ENCODE results near the gene CENPT. TPM values are rescaled to one million over a fixed set of nuclear protein-coding genes. Genes with fewer than 3 reads are reported as not detected.

The CENPT gene
- total and polyA plus RNA-seq, 2 of the 13 experiments (the other 11 are each of a cell fraction or from before 2014, with no cell fraction given) = 40.9 to 43.3 TPM

GRCh38 chr16:67841816-67842508 is 5.5 kb downstream of the CENPT start, which contains the start of gene THAP11 (continued):
- TF ChIP-seq FOXO4 (CRISPR knock-in tag; conservative IDR thresholded peaks at IDR 0.05) = no peak
- 0 out of 2 replicates have a peak, but pooled peaks have one; percentile 3 for TF ChIP-seq ZNF564 (CRISPR knock-in tag; IDR thresholded peaks at IDR 0.05)
- TF ChIP-seq, protein P1, sequence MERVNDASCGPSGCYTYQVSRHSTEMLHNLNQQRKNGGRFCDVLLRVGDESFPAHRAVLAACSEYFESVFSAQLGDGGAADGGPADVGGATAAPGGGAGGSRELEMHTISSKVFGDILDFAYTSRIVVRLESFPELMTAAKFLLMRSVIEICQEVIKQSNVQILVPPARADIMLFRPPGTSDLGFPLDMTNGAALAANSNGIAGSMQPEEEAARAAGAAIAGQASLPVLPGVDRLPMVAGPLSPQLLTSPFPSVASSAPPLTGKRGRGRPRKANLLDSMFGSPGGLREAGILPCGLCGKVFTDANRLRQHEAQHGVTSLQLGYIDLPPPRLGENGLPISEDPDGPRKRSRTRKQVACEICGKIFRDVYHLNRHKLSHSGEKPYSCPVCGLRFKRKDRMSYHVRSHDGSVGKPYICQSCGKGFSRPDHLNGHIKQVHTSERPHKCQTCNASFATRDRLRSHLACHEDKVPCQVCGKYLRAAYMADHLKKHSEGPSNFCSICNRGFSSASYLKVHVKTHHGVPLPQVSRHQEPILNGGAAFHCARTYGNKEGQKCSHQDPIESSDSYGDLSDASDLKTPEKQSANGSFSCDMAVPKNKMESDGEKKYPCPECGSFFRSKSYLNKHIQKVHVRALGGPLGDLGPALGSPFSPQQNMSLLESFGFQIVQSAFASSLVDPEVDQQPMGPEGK (CRISPR knock-in tag; IDR thresholded peaks at IDR 0.05) = peak; percentile 46; the same call in 1 of the 2 replicates
- TF ChIP-seq SCMH1 (CRISPR knock-in tag; IDR thresholded peaks at IDR 0.05; ENCODE audit: borderline replicate concordance) = no peak
- no peak for TF ChIP-seq ZNF775 (CRISPR knock-in tag; IDR thresholded peaks at IDR 0.05; ENCODE audit: borderline replicate concordance)
- TF ChIP-seq, protein P2, sequence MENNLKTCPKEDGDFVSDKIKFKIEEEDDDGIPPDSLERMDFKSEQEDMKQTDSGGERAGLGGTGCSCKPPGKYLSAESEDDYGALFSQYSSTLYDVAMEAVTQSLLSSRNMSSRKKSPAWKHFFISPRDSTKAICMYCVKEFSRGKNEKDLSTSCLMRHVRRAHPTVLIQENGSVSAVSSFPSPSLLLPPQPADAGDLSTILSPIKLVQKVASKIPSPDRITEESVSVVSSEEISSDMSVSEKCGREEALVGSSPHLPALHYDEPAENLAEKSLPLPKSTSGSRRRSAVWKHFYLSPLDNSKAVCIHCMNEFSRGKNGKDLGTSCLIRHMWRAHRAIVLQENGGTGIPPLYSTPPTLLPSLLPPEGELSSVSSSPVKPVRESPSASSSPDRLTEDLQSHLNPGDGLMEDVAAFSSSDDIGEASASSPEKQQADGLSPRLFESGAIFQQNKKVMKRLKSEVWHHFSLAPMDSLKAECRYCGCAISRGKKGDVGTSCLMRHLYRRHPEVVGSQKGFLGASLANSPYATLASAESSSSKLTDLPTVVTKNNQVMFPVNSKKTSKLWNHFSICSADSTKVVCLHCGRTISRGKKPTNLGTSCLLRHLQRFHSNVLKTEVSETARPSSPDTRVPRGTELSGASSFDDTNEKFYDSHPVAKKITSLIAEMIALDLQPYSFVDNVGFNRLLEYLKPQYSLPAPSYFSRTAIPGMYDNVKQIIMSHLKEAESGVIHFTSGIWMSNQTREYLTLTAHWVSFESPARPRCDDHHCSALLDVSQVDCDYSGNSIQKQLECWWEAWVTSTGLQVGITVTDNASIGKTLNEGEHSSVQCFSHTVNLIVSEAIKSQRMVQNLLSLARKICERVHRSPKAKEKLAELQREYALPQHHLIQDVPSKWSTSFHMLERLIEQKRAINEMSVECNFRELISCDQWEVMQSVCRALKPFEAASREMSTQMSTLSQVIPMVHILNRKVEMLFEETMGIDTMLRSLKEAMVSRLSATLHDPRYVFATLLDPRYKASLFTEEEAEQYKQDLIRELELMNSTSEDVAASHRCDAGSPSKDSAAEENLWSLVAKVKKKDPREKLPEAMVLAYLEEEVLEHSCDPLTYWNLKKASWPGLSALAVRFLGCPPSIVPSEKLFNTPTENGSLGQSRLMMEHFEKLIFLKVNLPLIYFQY (CRISPR knock-in tag; IDR thresholded peaks at IDR 0.05; ENCODE audit: borderline replicate concordance) = peak; percentile 70
- no peak for TF ChIP-seq ZNF329 (CRISPR knock-in tag; IDR thresholded peaks at IDR 0.05; ENCODE audit: low read depth)
- peak; percentile 88 for TF ChIP-seq TARDBP (CRISPR knock-in tag; IDR thresholded peaks at IDR 0.05)
- no peak for TF ChIP-seq ZNF3 (CRISPR knock-in tag; IDR thresholded peaks at IDR 0.05)
- peak; percentile 84; the same call in 1 of the 2 replicates for TF ChIP-seq ZNF44 (CRISPR knock-in tag; IDR thresholded peaks at IDR 0.05)
- TF ChIP-seq, protein P3, sequence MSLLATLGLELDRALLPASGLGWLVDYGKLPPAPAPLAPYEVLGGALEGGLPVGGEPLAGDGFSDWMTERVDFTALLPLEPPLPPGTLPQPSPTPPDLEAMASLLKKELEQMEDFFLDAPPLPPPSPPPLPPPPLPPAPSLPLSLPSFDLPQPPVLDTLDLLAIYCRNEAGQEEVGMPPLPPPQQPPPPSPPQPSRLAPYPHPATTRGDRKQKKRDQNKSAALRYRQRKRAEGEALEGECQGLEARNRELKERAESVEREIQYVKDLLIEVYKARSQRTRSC (CRISPR knock-in tag; IDR thresholded peaks at IDR 0.05; ENCODE audit: low read depth) = no peak
- peak; percentile 80; the same call in 1 of the 2 replicates for TF ChIP-seq SIX1 (CRISPR knock-in tag; IDR thresholded peaks at IDR 0.05; ENCODE audit: borderline replicate concordance)
- peak; percentile 83 for TF ChIP-seq KMT2A (CRISPR knock-in tag; IDR thresholded peaks at IDR 0.05)
- TF ChIP-seq, protein P4, sequence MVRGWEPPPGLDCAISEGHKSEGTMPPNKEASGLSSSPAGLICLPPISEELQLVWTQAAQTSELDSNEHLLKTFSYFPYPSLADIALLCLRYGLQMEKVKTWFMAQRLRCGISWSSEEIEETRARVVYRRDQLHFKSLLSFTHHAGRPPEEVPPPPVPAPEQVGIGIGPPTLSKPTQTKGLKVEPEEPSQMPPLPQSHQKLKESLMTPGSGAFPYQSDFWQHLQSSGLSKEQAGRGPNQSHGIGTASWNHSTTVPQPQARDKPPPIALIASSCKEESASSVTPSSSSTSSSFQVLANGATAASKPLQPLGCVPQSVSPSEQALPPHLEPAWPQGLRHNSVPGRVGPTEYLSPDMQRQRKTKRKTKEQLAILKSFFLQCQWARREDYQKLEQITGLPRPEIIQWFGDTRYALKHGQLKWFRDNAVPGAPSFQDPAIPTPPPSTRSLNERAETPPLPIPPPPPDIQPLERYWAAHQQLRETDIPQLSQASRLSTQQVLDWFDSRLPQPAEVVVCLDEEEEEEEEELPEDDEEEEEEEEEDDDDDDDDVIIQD (CRISPR knock-in tag; IDR thresholded peaks at IDR 0.05; ENCODE audit: low read depth) = peak; percentile 53; the same call in 1 of the 2 replicates
- TF ChIP-seq THYN1 (CRISPR knock-in tag; IDR thresholded peaks at IDR 0.05; ENCODE audit: borderline replicate concordance, low read depth) = no peak
- TF ChIP-seq JARID2 (CRISPR knock-in tag; IDR thresholded peaks at IDR 0.05; ENCODE audit: insufficient replicate concordance) = no peak
- TF ChIP-seq ZNF432 (CRISPR knock-in tag; IDR thresholded peaks at IDR 0.05; ENCODE audit: borderline replicate concordance) = no peak
- TF ChIP-seq ZNF34 (CRISPR knock-in tag; IDR thresholded peaks at IDR 0.05; ENCODE audit: borderline replicate concordance) = no peak
- TF ChIP-seq MYNN (CRISPR knock-in tag; IDR thresholded peaks at IDR 0.05; ENCODE audit: low read depth) = 0 out of 2 replicates have a peak, but pooled peaks have one; percentile 75
